Cardiac fibroblast (primary cell): ENCODE results near the gene CCDC33.

Experiments used
- DNase-seq, 2 donors: peaks; one replicate each; pipeline versions ENCODE4 v3.0.0 to v3.0.0-alpha.2; 2010; ENCODE audit warnings: low read depth in 2 of 2
- H3K4me3 ChIP-seq, 2 donors: replicated peaks in 1 of 2; 1 replicate in 1 of 2; 2 replicates in 1 of 2; pipeline ENCODE4 v1.5.1; 2011; ENCODE audit warnings: low read depth in 2 of 2, low read length in 2 of 2, mild to moderate bottlenecking in 2 of 2, moderate library complexity in 1 of 2
- CTCF ChIP-seq: IDR thresholded peaks from one replicate; pipeline ENCODE4 v1.5.1; 2011; ENCODE audit warnings: low read depth, mild to moderate bottlenecking, low read length, inconsistent platforms

CCDC33 gene

DNA sequence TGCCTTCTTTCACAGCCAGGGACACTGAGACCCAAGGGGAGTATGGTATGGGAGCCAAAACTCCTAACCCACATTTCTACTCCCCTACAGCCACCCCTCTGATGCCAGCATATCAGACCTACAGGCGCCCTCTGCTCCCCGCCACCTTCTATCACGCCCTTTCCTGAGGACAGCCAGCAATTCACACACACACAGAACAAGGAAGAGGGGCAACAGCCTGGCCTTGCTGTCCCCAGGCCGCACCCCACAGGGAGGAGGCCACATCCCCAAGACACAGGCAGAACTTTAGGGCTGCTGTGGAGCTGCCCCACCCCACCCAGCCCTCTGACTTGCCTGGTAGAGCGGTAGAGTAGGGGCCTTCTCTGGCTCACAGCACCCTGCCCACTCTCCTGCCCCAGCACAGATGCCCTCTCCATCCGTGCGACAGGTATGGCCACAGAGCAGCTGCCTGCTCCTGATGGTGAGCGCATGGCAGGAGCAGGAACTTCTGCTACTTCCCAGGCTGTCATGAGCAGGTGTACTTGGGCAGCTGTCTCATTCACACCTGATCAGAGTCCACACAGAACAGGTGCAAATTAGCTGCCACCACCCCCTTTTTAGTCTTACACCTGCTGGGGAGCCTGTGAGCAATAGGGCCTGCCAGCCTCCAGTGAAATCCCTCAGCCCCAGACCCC, 33.4 kb downstream of the CCDC33 start:
- no peak for TF ChIP-seq CTCF
- H3K4me3 ChIP-seq = no peak overlapping the region
- no peak for DNase-seq

DNA sequence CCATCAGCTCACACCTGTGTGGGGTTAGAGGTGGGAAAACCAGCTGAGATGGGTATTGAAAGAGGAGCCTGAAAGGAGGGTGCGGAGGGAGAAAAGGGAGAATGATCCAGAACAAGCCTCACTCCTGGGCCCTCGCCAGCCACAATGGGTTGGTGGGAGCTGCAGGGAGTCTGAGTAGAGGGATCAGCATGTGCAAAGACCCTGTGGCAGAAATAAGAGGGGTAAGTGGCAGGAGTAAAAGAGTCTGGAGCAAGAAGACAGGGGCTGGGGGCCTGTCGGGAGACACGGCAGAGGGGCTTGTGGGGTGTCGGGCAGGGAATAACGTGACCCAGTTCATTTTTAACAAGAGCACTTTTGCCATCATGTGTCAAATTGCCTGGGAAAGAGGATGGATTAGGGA, 34.0 kb downstream of the CCDC33 start:
- no peak for TF ChIP-seq CTCF
- DNase-seq = no peak
- H3K4me3 ChIP-seq = no peak overlapping the region

- no peak for DNase-seq
- TF ChIP-seq CTCF = no peak
Observed at GRCh38 chr15:74270854-74271520, 34.9 kb downstream of the CCDC33 start.

DNA sequence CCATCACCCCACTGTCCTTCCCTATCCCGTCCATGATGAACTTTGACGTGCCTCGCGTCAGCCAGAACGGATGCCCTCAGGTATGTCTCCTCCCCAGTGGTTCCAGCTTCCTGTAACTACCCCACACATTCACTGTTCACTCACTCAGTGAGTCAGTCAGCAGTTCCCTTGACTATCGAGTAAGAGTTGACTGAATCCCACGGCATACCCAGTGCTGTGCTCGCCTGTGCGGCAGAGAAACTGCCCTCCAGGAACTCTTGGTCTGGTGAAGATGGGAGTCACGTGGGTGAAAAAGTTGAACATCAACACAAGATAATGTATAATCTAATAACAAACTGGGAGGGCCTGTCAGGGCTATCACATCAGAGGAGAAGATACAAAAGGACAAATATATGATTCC, 36.7 kb downstream of the CCDC33 start:
- no peak overlapping the region for H3K4me3 ChIP-seq
- DNase-seq = no peak
- TF ChIP-seq CTCF = no peak

More at GRCh38 chr15:74270854-74271520, 34.9 kb downstream of the CCDC33 start:
- no peak overlapping the region for H3K4me3 ChIP-seq

DNA sequence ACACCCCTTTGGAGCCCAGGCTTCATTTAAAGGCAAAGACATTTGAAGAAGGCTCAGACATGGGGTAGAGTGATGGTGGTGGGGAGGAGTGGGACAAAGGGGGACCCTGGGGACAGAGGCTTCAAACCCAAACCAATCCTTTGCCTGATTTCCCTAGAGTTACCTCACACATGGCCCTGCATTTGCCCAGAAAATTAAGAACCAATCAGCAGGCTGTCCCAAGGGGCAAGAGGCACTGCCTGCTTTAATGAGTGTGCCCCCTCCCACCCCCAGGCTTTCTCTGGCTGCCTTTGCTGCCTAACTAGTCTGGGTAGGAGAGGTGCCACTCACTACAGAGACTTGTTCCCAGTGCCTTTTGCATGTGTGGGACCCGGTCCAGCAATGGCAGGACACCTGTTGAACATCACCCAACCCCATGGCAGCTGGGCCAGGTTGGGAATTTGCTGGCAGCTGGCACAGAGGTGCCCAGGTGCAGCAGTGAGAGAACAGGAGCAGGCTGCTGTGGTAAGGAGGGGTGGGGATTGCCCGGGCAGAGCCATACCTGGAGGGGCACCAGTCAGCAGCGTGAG, 38.4 kb downstream of the CCDC33 start:
- H3K4me3 ChIP-seq = no peak overlapping the region
- TF ChIP-seq CTCF = no peak
- DNase-seq = no peak

DNA sequence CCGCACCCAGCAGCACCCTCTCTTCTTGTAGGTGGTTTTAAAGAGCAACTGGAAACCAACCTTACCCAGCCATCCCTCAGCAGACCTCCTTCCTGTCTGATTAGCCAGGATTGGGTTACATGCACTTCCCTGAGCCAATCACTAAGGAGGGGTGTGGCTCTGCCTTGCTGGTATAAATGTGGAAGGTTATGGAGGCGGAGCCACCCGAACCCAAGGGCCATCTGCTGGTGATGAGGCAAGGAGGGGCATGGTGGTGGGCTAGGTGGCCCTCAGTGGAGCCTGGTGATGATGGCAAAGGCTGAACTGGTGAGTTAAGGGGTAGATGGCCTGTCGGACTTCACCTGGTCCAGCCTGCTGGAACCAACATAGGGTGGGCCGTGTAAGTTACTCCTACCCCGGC, 39.8 kb downstream of the CCDC33 start:
- H3K4me3 ChIP-seq = no peak overlapping the region
- no peak for DNase-seq
- TF ChIP-seq CTCF = no peak
